ENCODE measurements around the gene AMOT. TPM values are rescaled to one million over a fixed set of nuclear protein-coding genes. Genes with fewer than 3 reads are reported as not detected.
A peak's percentile ranks its signal among the peaks of the same experiment; 100 is the strongest.

The AMOT gene
- total RNA-seq, 6 experiments from 2014 or later, result 0.02 to 0.50 (median 0.09) TPM

DNA sequence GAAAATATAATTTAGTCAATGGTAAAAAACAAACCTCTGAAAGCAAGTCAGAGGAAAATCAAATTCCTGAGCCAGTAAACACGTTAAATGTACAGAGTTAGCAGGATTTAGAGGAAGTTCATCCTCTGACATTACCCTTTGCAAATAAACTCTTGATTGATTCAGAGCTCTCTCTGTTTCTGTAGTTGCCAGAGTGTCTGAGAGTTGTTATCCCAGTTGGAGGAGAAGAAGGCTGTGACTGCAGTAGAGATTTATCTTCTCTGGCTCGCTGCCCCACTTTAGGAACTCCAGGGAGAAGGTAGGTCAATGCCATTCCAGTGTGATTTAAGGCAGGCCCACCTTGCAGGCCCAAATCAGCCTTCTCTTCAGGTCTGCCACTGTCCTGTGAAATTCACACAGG is 6.2 kb upstream of the AMOT start:
- no peak for DNase-seq
- no peaks in the 10 kb centered on the region for H3K9me3 Mint-ChIP-seq
- no peaks in the 10 kb centered on the region; the same call in 1 of the 2 replicates for H3K27me3 Mint-ChIP-seq (ENCODE audit: insufficient read depth)
- H3K27ac Mint-ChIP-seq, result no peak overlapping the region
- H3K4me3 Mint-ChIP-seq, result no peak overlapping the region
- H3K36me3 Mint-ChIP-seq (ENCODE audit: low read depth), result no peaks in the 10 kb centered on the region
- no peaks in the 10 kb centered on the region for H3K4me1 Mint-ChIP-seq (ENCODE audit: low read depth)
- TF ChIP-seq, protein P1, sequence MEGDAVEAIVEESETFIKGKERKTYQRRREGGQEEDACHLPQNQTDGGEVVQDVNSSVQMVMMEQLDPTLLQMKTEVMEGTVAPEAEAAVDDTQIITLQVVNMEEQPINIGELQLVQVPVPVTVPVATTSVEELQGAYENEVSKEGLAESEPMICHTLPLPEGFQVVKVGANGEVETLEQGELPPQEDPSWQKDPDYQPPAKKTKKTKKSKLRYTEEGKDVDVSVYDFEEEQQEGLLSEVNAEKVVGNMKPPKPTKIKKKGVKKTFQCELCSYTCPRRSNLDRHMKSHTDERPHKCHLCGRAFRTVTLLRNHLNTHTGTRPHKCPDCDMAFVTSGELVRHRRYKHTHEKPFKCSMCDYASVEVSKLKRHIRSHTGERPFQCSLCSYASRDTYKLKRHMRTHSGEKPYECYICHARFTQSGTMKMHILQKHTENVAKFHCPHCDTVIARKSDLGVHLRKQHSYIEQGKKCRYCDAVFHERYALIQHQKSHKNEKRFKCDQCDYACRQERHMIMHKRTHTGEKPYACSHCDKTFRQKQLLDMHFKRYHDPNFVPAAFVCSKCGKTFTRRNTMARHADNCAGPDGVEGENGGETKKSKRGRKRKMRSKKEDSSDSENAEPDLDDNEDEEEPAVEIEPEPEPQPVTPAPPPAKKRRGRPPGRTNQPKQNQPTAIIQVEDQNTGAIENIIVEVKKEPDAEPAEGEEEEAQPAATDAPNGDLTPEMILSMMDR (IDR thresholded peaks at IDR 0.05), result no peak

DNA sequence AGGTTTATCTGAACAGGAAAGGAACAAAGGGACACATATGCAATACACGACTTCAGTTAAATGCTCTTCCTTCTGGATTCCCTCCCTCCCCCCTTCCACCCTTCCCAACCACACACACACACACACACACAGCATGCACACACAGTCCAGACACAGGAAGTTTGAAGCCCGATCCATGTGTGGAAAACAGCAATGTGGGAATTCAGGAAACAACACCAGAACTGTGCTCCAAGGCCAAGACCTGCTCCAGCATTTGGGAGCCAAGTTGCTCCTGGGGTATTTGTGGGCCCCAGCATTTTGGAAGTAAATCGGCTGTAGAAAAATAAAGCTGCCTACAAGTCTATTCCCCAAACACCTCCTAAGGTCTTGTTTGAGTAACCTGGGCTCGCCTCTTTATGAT is 5.6 kb upstream of the AMOT start:
- Mint-ChIP-seq H3K27me3 (ENCODE audit: insufficient read depth) (no peaks in the 10 kb centered on the region; the same call in 1 of the 2 replicates), H3K27ac (no peak overlapping the region), H3K4me1 (ENCODE audit: low read depth) (no peaks in the 10 kb centered on the region), H3K36me3 (ENCODE audit: low read depth) (no peaks in the 10 kb centered on the region), H3K9me3 (no peaks in the 10 kb centered on the region), H3K4me3 (no peak overlapping the region)
- DNase-seq, result no peak
- TF ChIP-seq, protein P1 (IDR thresholded peaks at IDR 0.05), result no peak

DNA sequence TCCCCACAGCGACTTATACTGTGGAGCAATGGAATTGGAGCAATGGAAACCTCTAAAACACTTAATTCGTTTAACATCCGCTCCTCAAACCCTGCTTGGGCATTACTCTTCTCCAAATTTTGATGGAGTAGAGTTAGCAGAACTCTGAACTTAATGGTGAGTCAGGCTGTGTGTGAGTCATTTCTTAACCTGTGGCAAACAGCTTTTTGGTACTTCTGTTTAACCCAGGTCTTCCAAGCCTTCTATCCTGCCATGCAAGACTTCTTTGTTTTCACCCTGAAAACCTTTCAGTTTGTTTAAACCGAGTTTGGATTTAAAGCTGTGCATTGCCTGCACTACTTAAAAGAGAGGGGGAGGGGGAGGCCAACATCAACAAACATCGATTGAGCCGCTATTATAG is 3.6 kb upstream of the AMOT start:
- H3K4me1 Mint-ChIP-seq (ENCODE audit: low read depth), result no peaks in the 10 kb centered on the region
- H3K36me3 Mint-ChIP-seq (ENCODE audit: low read depth), result no peaks in the 10 kb centered on the region
- TF ChIP-seq, protein P1 (IDR thresholded peaks at IDR 0.05), result no peak
- H3K27ac Mint-ChIP-seq, result no peak overlapping the region
- H3K4me3 Mint-ChIP-seq, result no peak overlapping the region
- no peak for DNase-seq
- H3K27me3 Mint-ChIP-seq (ENCODE audit: insufficient read depth), result no peaks in the 10 kb centered on the region; the same call in 1 of the 2 replicates
- H3K9me3 Mint-ChIP-seq, result no peaks in the 10 kb centered on the region

DNA sequence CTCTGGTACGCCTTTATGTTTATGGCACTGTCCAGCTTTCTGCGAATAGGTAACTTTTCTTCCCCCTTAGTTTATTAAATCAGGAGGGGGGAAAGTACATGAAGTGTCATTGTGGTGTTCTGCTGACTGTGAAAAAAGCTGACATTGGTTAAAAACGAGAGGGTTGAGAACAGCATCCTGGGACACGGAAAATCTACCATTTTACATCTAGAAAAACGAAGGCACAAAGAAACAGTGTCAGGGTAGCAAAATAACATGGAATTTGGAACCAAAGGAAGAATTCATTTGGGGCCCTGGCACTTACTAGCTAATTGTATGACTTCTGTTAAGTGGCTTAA is 1.2 kb upstream of the AMOT start:
- Mint-ChIP-seq H3K4me1 (ENCODE audit: low read depth) (no peaks in the 10 kb centered on the region), H3K36me3 (ENCODE audit: low read depth) (no peaks in the 10 kb centered on the region), H3K27ac (no peak overlapping the region), H3K27me3 (ENCODE audit: insufficient read depth) (no peaks in the 10 kb centered on the region; the same call in 1 of the 2 replicates), H3K4me3 (0 out of 2 replicates have a peak overlapping the region, but pooled peaks have one; percentile 17), H3K9me3 (no peaks in the 10 kb centered on the region)
- no peak for DNase-seq
- TF ChIP-seq, protein P1 (IDR thresholded peaks at IDR 0.05), result no peak

DNA sequence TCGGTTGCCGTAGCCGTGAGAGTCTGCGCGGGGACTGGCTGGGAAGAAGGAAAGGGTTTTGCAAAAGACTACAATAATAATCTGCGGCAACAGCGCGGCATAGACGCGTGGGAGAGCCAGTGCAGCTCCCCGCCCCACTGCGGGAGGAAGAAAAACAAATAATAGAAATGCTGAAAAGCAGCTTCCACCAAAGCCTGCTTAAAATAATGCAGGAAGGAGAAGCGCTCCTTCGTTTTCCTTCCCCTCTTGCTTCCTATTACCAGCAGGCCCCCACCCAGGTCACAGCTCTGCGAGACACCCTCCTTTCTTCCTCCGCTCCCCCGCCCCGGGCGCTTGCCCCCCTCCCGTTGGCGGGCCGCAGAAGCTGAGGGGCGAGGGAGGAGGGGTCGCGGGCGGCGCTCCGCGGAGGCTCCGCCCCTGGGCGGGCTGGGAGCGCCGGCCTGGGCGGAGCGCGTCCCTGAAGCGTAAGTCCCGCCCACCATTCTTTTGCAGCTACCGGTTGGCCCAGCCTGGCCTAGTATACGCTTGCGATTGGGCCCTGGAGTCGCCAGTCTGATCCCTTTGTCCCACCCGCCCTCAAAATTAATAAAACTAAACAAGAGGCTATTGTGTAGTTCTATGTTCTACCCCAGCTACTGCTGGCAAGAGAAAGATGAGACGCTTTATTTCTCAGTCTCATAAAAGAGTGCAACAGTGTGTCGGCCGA is 636 bp upstream of the AMOT start:
- Mint-ChIP-seq H3K4me3 (peak overlapping the region; percentile 86), H3K4me1 (ENCODE audit: low read depth) (no peaks in the 10 kb centered on the region)
- TF ChIP-seq, protein P1 (IDR thresholded peaks at IDR 0.05), result no peak

More for the DNA sequence above, 636 bp upstream of the AMOT start:
- Mint-ChIP-seq H3K27ac (no peak overlapping the region), H3K9me3 (no peaks in the 10 kb centered on the region), H3K36me3 (ENCODE audit: low read depth) (no peaks in the 10 kb centered on the region), H3K27me3 (ENCODE audit: insufficient read depth) (no peaks in the 10 kb centered on the region; the same call in 1 of the 2 replicates)
- DNase-seq, result peak; percentile 57

Measured in HFFc6 (cell line).